Sigmoid colon (tissue), 4 donors: Measurements from ENCODE around the gene DCLK2.

Experiments used
- EP300 ChIP-seq, 4 donors: sonication (generic); formaldehyde crosslinking; IDR thresholded peaks; one replicate each; pipeline ENCODE4 v1.6.1; 2017; ENCODE audit warnings: antibody characterized with exemption in 4 of 4
- POLR2A ChIP-seq, 2 donors: fragments of 450-650 bp; IDR thresholded peaks; one replicate each; pipeline ENCODE4 v1.6.1; 2016; ENCODE audit warnings: antibody characterized with exemption in 2 of 2, mild to moderate bottlenecking in 2 of 2, moderate library complexity in 2 of 2
- POLR2AphosphoS5 ChIP-seq, 4 donors: sonication (generic); formaldehyde crosslinking; IDR thresholded peaks; one replicate each; pipeline ENCODE4 v1.6.1; 2017; ENCODE audit warnings: antibody characterized with exemption in 4 of 4
- TF ChIP-seq, protein P1 (sequence below), 4 experiments: fragments of 450-650 bp in 3 of 4; fragments of 200-600 bp in 1 of 4; IDR thresholded peaks; one replicate each; pipeline ENCODE4 v1.5.1; 2016 to 2019; ENCODE audit warnings: antibody characterized with exemption in 4 of 4, mild to moderate bottlenecking in 3 of 4, moderate library complexity in 2 of 4

DNA sequence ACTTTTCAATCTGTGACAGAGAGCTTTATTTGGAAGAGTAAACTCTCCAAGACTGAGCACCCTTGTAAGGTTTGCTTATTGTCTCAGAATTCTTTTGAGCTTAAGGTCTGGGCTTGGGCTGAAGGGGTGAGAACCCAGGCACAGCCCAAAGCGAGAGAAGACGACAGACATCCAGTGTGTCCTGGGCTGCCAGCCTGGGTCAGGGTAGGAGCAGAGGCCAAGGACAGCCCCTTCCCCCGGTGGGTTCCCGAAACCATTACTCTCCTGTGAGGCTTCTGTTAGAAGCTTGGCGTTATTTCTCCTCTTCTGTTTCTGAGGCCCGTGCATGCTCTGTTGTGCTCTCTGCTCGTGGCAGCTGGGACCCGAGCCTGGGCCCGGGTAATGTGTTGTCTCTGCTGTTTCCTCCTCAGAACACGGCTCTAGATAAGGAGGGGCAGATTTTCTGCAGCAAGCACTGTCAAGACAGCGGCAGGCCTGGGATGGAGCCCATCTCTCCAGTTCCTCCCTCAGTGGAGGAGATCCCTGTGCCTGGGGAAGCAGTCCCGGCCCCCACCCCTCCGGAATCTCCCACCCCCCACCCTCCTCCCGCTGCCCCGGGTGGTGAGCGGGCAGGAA, 177.5 kb downstream of the DCLK2 start:
- TF ChIP-seq, protein P1, sequence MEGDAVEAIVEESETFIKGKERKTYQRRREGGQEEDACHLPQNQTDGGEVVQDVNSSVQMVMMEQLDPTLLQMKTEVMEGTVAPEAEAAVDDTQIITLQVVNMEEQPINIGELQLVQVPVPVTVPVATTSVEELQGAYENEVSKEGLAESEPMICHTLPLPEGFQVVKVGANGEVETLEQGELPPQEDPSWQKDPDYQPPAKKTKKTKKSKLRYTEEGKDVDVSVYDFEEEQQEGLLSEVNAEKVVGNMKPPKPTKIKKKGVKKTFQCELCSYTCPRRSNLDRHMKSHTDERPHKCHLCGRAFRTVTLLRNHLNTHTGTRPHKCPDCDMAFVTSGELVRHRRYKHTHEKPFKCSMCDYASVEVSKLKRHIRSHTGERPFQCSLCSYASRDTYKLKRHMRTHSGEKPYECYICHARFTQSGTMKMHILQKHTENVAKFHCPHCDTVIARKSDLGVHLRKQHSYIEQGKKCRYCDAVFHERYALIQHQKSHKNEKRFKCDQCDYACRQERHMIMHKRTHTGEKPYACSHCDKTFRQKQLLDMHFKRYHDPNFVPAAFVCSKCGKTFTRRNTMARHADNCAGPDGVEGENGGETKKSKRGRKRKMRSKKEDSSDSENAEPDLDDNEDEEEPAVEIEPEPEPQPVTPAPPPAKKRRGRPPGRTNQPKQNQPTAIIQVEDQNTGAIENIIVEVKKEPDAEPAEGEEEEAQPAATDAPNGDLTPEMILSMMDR (IDR thresholded peaks at IDR 0.05): no peak
- no peak for TF ChIP-seq POLR2A (IDR thresholded peaks at IDR 0.05)
- TF ChIP-seq POLR2AphosphoS5 (IDR thresholded peaks at IDR 0.05): no peak
- no peak for TF ChIP-seq EP300 (IDR thresholded peaks at IDR 0.05)
